ENCODE data around the gene AXDND1. TPM values are rescaled to one million over a fixed set of nuclear protein-coding genes. Genes with fewer than 3 reads are reported as not detected.

Gene AXDND1
- total and polyA plus RNA-seq, 2 experiments from 2014 or later: not detected

DNA sequence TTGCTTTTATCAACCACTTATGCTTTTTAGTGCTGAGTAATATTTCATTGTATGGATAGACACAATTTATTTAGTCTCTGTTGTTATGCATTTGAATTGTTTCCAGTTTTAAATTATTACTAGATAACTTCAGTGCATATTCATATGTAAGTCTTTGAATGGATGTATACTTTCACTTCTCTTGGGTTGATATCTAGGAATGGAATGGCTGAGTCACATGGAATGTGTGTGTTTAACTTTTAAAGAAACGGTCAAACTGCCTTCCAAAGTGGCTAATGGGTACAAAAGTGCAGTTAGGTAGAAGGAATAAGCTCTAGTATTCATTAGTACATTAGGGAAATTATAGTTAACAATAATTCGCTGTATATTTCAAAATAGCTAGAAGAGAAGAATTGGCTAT, 127.6 kb downstream of the AXDND1 start (continued):
- TF ChIP-seq ZNF462 (CRISPR knock-in tag; IDR thresholded peaks at IDR 0.05) (no peak), POLR2AphosphoS5 (IDR thresholded peaks at IDR 0.05; ENCODE audit: low read depth) (no peak)

- Mint-ChIP-seq H3K36me3 (ENCODE audit: low read depth) (no peaks in the 10 kb centered on the region), H3K4me1 (no peaks in the 10 kb centered on the region), H3K27me3 (ENCODE audit: insufficient read depth, low read depth, poor library complexity) (peaks cover 2% of the 10 kb centered on the region), H3K27ac (no peak overlapping the region), H3K9me3 (no peaks in the 10 kb centered on the region), H3K4me3 (no peak overlapping the region)
- Histone ChIP-seq H3F3A (replicated peaks; ENCODE audit: low read depth) (no peaks in the 10 kb centered on the region), H4K20me1 (replicated peaks; ENCODE audit: insufficient read depth) (no peaks in the 10 kb centered on the region), H3K27me3 (ENCODE audit: insufficient read depth) (no peaks in the 10 kb centered on the region), H3K4me3 (no peak overlapping the region), H3K9me2 (ENCODE audit: insufficient read depth) (0 out of 2 replicates have a peak, but pooled peaks cover 5% of the 10 kb centered on the region), H2AFZ (no peak overlapping the region), H3K4me2 (no peak overlapping the region), H3K36me3 (ENCODE audit: insufficient read depth) (no peaks in the 10 kb centered on the region), H3K79me2 (replicated peaks; ENCODE audit: insufficient read depth) (no peaks in the 10 kb centered on the region), H3K27ac (ENCODE audit: low read depth) (no peak overlapping the region), H3K4me1 (ENCODE audit: insufficient read depth) (no peaks in the 10 kb centered on the region)
- DNase-seq (ENCODE audit: low spot score) (no peak), ATAC-seq (no peak)
- TF ChIP-seq POLR2AphosphoS5 (IDR thresholded peaks at IDR 0.05; ENCODE audit: low read depth) (no peak), CTCF (conservative IDR thresholded peaks at IDR 0.05; ENCODE audit: low read depth in 2 of 2) (peak in 1 of 2 experiments; percentile 30; a peak in 2 of 4 replicates)
Measured at GRCh38 chr1:179506199-179506598, 140.4 kb downstream of the AXDND1 start.

Measured in GM23338 (cell line).